Mesenteric fat pad (tissue), 1 donor: ENCODE data around the gene CTSE. TPM values are rescaled to one million over a fixed set of nuclear protein-coding genes. Genes with fewer than 3 reads are reported as not detected.

ENCODE experiments used
- DNase-seq: peaks from one replicate; pipeline ENCODE4 v3.0.0-alpha.2; 2020; ENCODE audit warnings: low spot score
- total RNA-seq: library from RNA; stranded (reverse); fragmentation: NEBNext Ultra II Directional; extraction: Animal tissue kit (Norgen Biotek cat#: 25700); gene quantifications from one replicate; pipeline ENCODE4 v1.2.1, GENCODE V29; 2021
- donor health status: DM: yes; HTN: yes; CAD: no.

The CTSE gene
- total RNA-seq, 1 donor from 2014 or later: 0.35 TPM

DNA sequence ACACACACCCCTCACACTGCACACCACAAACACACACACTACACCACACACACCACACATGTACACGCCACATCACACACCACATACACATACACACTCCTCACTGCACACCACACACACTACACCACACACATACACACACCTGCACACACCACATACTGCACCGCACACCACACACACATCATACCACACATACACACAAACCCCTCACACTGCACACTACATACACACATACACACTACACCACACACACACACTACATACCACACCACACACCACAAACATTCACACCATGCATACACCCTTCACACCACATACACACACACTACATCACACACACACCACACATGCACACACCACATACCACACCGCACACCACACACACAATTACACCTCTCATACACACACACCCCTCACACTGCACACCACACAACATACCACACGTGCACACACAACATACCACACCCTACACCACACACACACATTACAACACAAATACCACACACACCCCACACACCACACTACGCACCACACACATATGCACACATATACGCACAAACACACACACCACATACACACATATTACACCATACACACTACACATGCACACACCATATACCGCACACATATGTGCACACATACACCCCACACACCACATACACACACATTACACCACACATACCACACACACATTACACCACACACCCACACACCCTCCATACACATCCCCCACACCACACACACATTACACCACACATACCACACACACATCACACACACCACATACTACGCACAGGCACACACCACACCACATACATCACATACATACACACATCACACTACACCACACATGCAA lies 50.1 kb downstream of the CTSE start:
- no peak for DNase-seq

- no peak for DNase-seq
Observed at GRCh38 chr1:205972491-205973168, 51.1 kb downstream of the CTSE start.

- DNase-seq: no peak
Observed at GRCh38 chr1:205972081-205972480, 51.6 kb downstream of the CTSE start.

DNA sequence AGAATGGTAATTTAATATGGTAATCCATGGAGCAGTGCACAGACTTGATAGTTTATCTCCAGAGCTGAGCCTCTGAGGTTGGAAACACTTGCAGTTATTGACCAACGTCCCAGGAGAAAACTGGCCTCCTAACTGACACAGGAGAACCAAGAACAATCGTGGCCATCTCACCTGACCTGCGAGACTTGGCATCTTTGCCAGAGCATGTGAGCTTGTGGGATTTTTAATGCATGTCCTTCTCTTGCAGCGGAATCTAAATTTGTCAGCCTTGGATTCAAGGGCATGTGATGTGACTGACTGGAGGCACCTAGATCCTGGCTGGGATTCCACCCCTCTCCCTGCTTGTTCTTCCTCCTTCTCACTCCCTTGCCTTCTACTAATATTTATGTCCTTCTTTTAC lies 52.6 kb downstream of the CTSE start:
- DNase-seq: no peak

GRCh38 chr1:205970486-205970885 lies 53.2 kb downstream of the CTSE start:
- DNase-seq: no peak

- no peak for DNase-seq
Observed at GRCh38 chr1:205969229-205969628, 54.5 kb downstream of the CTSE start.

GRCh38 chr1:205967554-205968335 lies 56.0 kb downstream of the CTSE start:
- DNase-seq: no peak

DNA sequence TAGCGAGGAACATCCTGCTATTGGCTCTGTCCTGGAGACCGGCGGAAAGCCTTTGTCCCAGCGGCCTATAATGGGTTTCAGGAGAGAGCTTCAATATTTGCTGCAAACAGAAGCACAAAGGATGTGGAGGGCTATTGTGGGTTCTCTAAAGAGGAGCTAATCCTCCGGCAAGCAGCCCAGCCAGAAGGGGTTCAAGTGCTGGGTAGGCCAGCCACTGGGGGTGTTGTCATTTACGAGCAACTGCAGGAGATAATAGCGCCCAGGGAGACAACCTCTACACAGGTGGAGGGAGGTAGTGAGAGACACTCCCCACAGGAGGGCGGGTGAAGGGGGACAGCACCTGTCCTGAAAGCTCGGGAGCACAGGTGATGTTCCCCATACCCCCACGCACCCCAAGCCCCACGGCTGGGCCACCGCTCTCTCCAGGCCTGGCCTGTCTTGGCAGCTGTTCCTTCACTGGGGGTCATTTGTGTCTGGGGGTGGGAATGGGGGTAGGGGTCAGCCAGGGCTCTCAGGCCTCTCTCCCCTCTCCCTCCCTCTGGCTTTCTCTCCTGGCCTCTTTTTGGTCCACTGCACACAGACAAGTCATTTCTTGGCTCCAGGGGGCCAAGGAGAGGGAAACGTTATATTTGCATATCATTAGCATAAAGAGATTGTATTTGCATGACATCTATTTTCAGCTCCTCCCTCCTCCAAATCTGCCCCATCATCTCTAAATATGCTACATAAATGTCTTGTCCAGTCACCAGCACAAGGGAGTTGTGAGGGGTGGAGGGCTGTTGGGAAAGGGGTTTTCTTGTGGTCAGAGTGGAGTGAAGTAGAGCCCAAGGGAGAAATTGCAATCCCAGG lies 58.4 kb downstream of the CTSE start:
- no peak for DNase-seq

DNA sequence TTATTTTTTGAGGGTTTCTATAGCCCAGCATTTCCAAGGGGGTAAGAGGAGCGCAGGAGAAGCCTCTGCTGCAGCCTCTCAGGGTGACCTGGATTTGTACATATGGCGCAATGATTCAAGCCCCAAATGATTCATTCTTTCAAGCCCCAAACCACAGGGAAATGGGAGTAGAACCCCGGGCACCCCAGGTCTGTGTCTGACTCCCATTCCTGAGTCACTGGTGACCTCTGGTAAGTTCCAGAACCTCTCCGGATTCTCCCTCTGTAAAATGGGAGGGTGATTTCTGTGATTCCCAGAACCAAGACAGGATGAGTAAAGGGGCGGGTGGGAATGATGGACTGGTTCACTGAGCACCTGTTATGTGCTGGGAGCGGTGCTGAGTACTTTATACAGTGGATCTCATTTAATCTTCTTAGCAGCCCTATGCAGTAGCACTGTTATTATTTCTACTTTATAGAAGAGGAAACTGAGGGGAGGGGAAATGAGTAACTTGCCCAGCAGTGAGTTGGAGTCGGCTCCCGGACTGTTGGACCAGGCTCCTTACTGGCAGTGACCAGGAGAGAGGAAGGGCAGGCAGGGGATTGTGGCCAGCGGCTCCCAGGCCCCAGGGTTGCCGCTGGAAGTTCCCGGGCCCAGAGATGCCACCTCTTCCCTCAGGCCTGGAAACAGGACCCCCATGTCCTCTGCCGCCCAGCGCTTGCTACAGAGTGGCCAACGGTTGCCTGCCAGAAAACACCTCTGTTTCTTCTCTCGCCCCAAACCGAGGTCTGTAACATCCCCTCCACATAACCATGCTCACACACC lies 60.1 kb downstream of the CTSE start:
- no peak for DNase-seq

DNA sequence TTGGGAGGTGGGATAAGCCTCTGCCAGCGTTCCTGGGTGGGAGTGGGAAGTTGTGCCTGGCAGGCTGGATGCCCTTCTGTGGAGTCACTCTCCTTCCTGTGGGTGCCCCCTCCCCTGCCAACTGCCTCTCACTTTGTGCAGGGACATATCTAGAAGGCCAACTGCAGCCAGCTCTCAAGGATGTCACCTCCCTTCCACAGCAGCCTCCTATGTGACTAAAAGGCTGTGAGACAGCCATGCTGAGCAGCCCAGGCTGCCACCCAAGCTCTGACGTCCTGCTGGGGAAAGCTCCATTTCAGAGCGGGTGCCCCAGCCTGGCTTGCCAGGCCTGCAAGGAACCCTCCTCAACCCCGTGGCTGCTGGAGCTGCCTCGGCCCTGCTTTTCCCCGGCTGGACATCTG lies 60.9 kb downstream of the CTSE start:
- no peak for DNase-seq

GRCh38 chr1:205961991-205962820 lies 61.5 kb downstream of the CTSE start:
- no peak for DNase-seq

DNA sequence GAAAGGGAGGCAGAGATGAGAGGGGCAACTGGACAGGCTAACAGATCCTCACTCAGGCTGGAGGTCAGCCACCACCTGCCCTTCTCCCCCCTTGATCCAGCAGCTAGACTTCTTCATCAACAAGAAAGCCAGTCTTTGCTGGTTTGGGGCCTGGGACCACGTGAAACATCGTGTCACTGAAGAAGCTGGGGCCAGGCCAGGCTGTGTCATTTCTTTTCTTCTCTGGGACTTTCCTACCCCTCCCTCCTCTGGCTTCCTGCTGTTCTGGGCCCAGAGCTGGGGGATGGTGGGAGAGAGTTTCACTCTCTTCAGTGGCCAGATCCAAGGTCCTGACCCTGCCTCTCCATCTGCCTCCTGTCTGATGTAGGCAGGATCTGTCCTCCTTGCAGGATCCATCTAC lies 62.3 kb downstream of the CTSE start:
- no peak for DNase-seq

GRCh38 chr1:205959789-205960188 lies 63.9 kb downstream of the CTSE start:
- DNase-seq: no peak

Other genes starting within 250 kb of the CTSE start
- 37.3 TPM for gene RAB29, start 248.4 kb downstream of the CTSE start, total RNA-seq
- 27.6 TPM for gene SLC41A1, start 210.7 kb downstream of the CTSE start, total RNA-seq
- 0.29 TPM for gene PM20D1, start 173.8 kb downstream of the CTSE start, total RNA-seq
- not detected for gene SLC26A9, start 80.4 kb downstream of the CTSE start, total RNA-seq
- 6.0 TPM for gene RAB7B, start 20.5 kb downstream of the CTSE start, total RNA-seq
- 2.2 TPM for gene RHEX, start 29.3 kb upstream of the CTSE start, total RNA-seq
- gene AVPR1B, start 93.5 kb upstream of the CTSE start, total RNA-seq: not detected
- 6.2 TPM for gene FAM72A, start 178.9 kb upstream of the CTSE start, total RNA-seq
- 91.2 TPM for gene SRGAP2, start 179.6 kb upstream of the CTSE start, total RNA-seq